Measurements from ENCODE around the gene GNAQ. TPM values are rescaled to one million over a fixed set of nuclear protein-coding genes. Genes with fewer than 3 reads are reported as not detected.
A peak's percentile ranks its signal among the peaks of the same experiment; 100 is the strongest.

GNAQ gene
- total RNA-seq, 1 donor from 2014 or later, result 0.20 TPM

DNA sequence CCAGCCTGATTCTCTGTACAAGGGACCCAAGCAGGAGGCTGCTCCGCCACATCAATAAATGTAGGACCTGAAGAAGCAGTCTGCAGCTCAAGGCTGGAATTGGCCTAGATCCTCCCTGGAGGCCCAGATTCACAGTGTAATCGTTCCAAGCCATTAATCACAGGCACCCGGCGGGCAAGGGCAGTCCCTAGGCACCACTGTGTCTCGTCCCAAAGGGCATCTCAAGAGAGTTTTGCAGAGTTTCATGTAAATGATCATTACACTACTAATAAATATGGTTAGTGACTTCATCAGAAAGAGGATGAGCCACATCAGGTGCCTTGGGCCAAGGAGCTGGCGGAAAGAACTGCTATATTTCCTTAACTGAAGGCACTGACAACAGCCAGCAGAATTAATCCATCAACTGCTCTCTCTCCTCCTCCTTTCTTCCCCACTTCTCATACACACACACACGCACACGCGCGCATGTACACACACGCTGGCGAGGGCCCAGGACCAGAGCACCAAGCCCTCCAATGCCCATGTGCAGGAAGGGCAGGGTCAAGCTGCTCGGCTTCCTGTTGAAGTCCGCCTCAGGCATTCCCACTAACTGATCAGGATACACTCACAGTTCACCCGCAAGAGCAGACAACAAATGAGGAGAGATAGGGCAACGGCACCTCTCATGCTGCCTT lies 33.9 kb downstream of the GNAQ start:
- TF ChIP-seq, protein P1, sequence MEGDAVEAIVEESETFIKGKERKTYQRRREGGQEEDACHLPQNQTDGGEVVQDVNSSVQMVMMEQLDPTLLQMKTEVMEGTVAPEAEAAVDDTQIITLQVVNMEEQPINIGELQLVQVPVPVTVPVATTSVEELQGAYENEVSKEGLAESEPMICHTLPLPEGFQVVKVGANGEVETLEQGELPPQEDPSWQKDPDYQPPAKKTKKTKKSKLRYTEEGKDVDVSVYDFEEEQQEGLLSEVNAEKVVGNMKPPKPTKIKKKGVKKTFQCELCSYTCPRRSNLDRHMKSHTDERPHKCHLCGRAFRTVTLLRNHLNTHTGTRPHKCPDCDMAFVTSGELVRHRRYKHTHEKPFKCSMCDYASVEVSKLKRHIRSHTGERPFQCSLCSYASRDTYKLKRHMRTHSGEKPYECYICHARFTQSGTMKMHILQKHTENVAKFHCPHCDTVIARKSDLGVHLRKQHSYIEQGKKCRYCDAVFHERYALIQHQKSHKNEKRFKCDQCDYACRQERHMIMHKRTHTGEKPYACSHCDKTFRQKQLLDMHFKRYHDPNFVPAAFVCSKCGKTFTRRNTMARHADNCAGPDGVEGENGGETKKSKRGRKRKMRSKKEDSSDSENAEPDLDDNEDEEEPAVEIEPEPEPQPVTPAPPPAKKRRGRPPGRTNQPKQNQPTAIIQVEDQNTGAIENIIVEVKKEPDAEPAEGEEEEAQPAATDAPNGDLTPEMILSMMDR (IDR thresholded peaks at IDR 0.05), result no peak
- DNase-seq (no peak), ATAC-seq (ENCODE audit: low read depth) (peak; percentile 62)
- Mint-ChIP-seq H3K4me1 (peaks cover 8% of the 10 kb centered on the region), H3K4me3 (no peak overlapping the region), H3K9me3 (no peaks in the 10 kb centered on the region), H3K27ac (no peak overlapping the region), H3K27me3 (peaks cover 28% of the 10 kb centered on the region), H3K36me3 (ENCODE audit: low read depth) (no peaks in the 10 kb centered on the region)
- intact Hi-C loops (cut with micrococcal nuclease), result no loop called here
- ChIA-PET CTCF (no interaction called here), POLR2A (interaction anchor here (0.6 kb wide), 1 partner anchor 392 kb away, joined by 9 read pairs; no protein-coding TSS in a partner anchor)

- ChIA-PET POLR2A (no interaction called here), CTCF (no interaction called here)
- DNase-seq, result no peak
- Mint-ChIP-seq H3K36me3 (ENCODE audit: low read depth) (no peaks in the 10 kb centered on the region), H3K4me3 (no peak overlapping the region), H3K9me3 (no peaks in the 10 kb centered on the region), H3K27me3 (peaks cover 28% of the 10 kb centered on the region), H3K27ac (no peak overlapping the region), H3K4me1 (peaks cover 8% of the 10 kb centered on the region)
- no peak for ATAC-seq (ENCODE audit: low read depth)
- intact Hi-C loops (cut with micrococcal nuclease), result no loop called here
- TF ChIP-seq, protein P1 (IDR thresholded peaks at IDR 0.05), result no peak
These were observed 34.9 kb downstream of the GNAQ start for GRCh38 chr9:77996696-77997095.

DNA sequence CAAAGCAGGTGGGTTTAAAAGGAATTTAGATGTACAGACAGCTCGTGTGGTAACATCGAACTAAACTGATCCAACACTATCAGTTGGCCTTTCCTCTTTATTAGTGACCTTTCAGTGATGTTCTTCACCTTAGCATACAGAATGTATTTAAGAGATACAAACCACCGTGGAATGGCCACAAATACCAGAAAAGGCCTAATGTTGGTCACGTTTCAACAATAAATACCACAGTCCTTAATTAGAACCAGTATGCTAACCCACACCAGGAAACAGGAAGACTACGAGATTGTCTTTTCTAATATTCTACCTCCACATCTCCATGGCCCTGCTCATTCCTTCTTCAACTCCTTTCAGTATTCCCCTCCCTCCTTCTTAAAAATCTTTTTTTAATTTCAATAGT lies 40.4 kb downstream of the GNAQ start:
- H3K4me1 Mint-ChIP-seq, result no peaks in the 10 kb centered on the region
- peaks cover 14% of the 10 kb centered on the region for H3K27me3 Mint-ChIP-seq
- ATAC-seq (ENCODE audit: low read depth), result no peak
- intact Hi-C loops (cut with micrococcal nuclease), result no loop called here
- TF ChIP-seq, protein P1 (IDR thresholded peaks at IDR 0.05), result no peak
- ChIA-PET POLR2A (no interaction called here), CTCF (no interaction called here)
- no peak for DNase-seq
- no peak overlapping the region for H3K4me3 Mint-ChIP-seq
- H3K36me3 Mint-ChIP-seq (ENCODE audit: low read depth), result no peaks in the 10 kb centered on the region
- no peak overlapping the region for H3K27ac Mint-ChIP-seq
- H3K9me3 Mint-ChIP-seq, result no peaks in the 10 kb centered on the region

DNA sequence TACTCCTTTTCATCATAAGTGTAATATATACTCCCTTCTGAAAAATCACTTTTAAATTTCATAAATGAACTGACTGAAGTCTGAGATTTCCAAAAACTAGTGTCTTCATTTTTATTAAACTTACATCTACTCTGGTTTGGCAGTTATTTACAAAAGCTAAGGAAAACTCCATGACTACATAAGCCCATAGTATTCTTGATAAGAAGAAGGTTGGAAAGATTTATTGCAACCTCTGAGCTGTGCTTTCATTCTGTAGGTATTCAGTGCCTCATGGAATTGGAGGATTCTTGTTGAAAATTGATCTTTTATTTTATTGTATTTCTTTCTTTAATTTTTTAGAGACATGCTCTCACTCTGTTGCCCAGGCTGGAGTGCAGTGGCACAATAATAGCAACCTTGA lies 41.7 kb downstream of the GNAQ start:
- Mint-ChIP-seq H3K9me3 (no peaks in the 10 kb centered on the region), H3K36me3 (ENCODE audit: low read depth) (no peaks in the 10 kb centered on the region), H3K27me3 (peaks cover 7% of the 10 kb centered on the region), H3K4me3 (no peak overlapping the region), H3K27ac (no peak overlapping the region), H3K4me1 (no peaks in the 10 kb centered on the region)
- DNase-seq (no peak), ATAC-seq (ENCODE audit: low read depth) (no peak)
- TF ChIP-seq, protein P1 (IDR thresholded peaks at IDR 0.05), result no peak
- intact Hi-C loops (cut with micrococcal nuclease), result no loop called here
- CTCF ChIA-PET, result no interaction called here
- POLR2A ChIA-PET, result no interaction called here

- CTCF ChIA-PET, result no interaction called here
- Mint-ChIP-seq H3K27me3 (peaks cover 5% of the 10 kb centered on the region), H3K9me3 (no peaks in the 10 kb centered on the region), H3K27ac (no peak overlapping the region), H3K4me3 (no peak overlapping the region), H3K36me3 (ENCODE audit: low read depth) (no peaks in the 10 kb centered on the region), H3K4me1 (no peaks in the 10 kb centered on the region)
- ATAC-seq (ENCODE audit: low read depth) (no peak), DNase-seq (no peak)
- intact Hi-C loops (cut with micrococcal nuclease), result no loop called here
- POLR2A ChIA-PET, result no interaction called here
- TF ChIP-seq, protein P1 (IDR thresholded peaks at IDR 0.05), result no peak
These were observed 42.2 kb downstream of the GNAQ start for GRCh38 chr9:77989458-77989857.
